Karpas-422 (cell line): ENCODE results near the gene NDUFA5. TPM values are rescaled to one million over a fixed set of nuclear protein-coding genes. Genes with fewer than 3 reads are reported as not detected.
"Not testable (repeated sequence)": the region's sequence is repeated elsewhere in the genome, so short reads cannot be mapped to it uniquely, and the experiment has no call there.

Source experiments
- DNase-seq: peaks from one replicate; pipeline ENCODE4 v3.0.0-alpha.2; 2015
- H2AFZ ChIP-seq: fragments of 200-600 bp; sonication (generic); 2 replicates; pipeline ENCODE4 v1.6.1; 2014; ENCODE audit warnings: antibody characterized with exemption, low read length, mixed read lengths
- H3K27ac ChIP-seq: fragments of 200-600 bp; sonication (generic); 2 replicates; pipeline ENCODE4 v1.5.1; 2014; ENCODE audit warnings: mild to moderate bottlenecking, low read length, moderate library complexity
- H3K27me3 ChIP-seq: fragments of 200-600 bp; sonication (generic); 2 replicates; pipeline ENCODE4 v1.6.1; 2014; ENCODE audit warnings: low read length, mixed read lengths
- H3K36me3 ChIP-seq: fragments of 200-600 bp; sonication (generic); 2 replicates; pipeline ENCODE4 v1.6.1; 2014; ENCODE audit warnings: low read length, mixed read lengths; ENCODE audit not compliant: insufficient read depth
- H3K4me1 ChIP-seq: fragments of 200-600 bp; sonication (generic); 2 replicates; pipeline ENCODE4 v1.6.1; 2014; ENCODE audit warnings: mild to moderate bottlenecking, low read length, mixed read lengths
- H3K4me2 ChIP-seq: fragments of 200-600 bp; sonication (generic); 2 replicates; pipeline ENCODE4 v1.6.1; 2014; ENCODE audit warnings: low read length, low read depth, mild to moderate bottlenecking; ENCODE audit not compliant: poor library complexity, severe bottlenecking
- H3K4me3 ChIP-seq: fragments of 200-600 bp; sonication (generic); 2 replicates; pipeline ENCODE4 v1.5.1; 2014; ENCODE audit warnings: mild to moderate bottlenecking, antibody characterized with exemption, low read length, mixed read lengths
- H3K79me2 ChIP-seq: fragments of 200-600 bp; sonication (generic); 2 replicates; pipeline ENCODE4 v1.6.1; 2014; ENCODE audit warnings: mild to moderate bottlenecking, low read length, mixed read lengths
- H3K9ac ChIP-seq: fragments of 200-600 bp; sonication (generic); 2 replicates; pipeline ENCODE4 v1.6.0; 2014; ENCODE audit warnings: low read length
- H3K9me2 ChIP-seq: fragments of 200-600 bp; sonication (generic), shearing (Covaris generic); replicated peaks from 2 replicates; pipeline ENCODE4 v1.6.0; 2014; ENCODE audit warnings: mild to moderate bottlenecking, low read length, moderate library complexity; ENCODE audit not compliant: insufficient read depth
- H3K9me3 ChIP-seq: fragments of 300-700, 200-600 bp; sonication (generic); 2 replicates; pipeline ENCODE4 v1.6.1; 2014; ENCODE audit warnings: low read length, mixed read lengths
- H4K20me1 ChIP-seq: fragments of 200-600 bp; sonication (generic); 2 replicates; pipeline ENCODE4 v1.6.1; 2014; ENCODE audit warnings: mild to moderate bottlenecking, antibody characterized with exemption, low read length, low read depth; ENCODE audit not compliant: insufficient read depth
- total RNA-seq: library from RNA; depleted of rRNA; stranded (reverse); fragments of >200 nt; shearing (Covaris generic); gene quantifications from 2 replicates; pipeline ENCODE4 v1.2.3, GENCODE V29; 2014; ENCODE audit warnings: low replicate concordance

Gene NDUFA5
- total RNA-seq, 1 experiment from 2014 or later, result 59.0 TPM

DNA sequence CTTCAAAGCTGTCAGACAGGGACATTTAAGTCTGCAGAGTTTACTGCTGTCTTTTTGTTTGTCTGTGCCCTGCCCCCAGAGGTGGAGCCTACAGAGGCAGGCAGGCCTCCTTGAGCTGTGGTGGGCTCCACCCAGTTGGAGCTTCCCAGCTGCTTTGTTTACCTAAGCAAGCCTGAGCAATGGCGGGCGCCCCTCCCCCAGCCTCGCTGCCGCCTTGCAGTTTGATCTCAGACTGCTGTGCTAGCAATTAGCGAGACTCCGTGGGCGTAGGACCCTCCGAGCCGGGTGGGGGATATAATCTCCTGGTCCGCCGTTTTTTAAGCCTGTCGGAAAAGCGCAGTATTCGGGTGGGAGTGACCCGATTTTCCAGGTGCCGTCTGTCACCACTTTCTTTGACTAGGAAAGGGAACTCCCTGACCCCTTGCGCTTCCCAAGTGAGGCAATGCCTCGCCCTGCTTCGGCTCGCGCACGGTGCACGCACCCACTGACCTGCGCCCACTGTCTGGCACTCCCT lies 29.8 kb downstream of the NDUFA5 start:
- not testable (repeated sequence) for H3K9me2 ChIP-seq, H3K4me3 ChIP-seq, H3K4me1 ChIP-seq, H3K27me3 ChIP-seq, H3K9ac ChIP-seq, DNase-seq, H3K27ac ChIP-seq, H4K20me1 ChIP-seq, H3K79me2 ChIP-seq, H3K36me3 ChIP-seq, H3K4me2 ChIP-seq, H2AFZ ChIP-seq, H3K9me3 ChIP-seq

DNA sequence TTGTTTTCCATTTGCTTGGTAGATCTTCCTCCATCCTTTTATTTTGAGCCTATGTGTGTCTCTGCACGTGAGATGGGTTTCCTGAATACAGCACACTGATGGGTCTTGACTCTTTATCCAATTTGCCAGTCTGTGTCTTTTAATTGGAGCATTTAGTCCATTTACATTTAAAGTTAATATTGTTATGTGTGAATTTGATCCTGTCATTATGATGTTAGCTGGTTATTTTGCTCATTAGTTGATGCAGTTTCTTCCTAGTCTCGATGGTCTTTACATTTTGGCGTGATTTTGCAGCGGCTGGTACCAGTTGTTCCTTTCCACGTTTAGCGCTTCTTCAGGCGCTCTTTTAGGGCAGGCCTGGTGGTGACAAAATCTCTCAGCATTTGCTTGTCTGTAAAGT lies 31.1 kb downstream of the NDUFA5 start:
- not testable (repeated sequence) for H3K9me3 ChIP-seq, H3K27ac ChIP-seq, DNase-seq, H3K9ac ChIP-seq, H3K79me2 ChIP-seq, H3K36me3 ChIP-seq, H2AFZ ChIP-seq, H3K4me2 ChIP-seq, H3K27me3 ChIP-seq, H3K4me3 ChIP-seq, H3K9me2 ChIP-seq, H4K20me1 ChIP-seq, H3K4me1 ChIP-seq

DNA sequence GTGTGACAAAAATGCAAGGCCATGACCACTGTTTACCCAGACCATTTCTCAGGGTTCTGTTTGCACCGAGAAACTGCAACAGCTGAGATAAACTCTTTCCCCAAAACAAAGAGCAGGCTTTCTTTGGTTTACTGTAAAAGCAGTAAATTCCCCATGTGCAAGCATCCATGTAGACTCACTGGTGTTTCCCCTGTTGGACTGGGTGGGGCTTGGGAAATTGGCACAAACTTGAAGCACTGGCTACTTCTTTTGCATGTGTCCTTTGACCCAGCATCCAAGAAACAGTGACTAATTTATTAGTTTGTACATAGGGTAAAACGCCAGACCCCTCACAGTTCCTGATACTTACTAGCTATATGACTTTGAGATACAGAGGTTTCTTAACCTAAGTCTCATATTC lies 35.6 kb downstream of the NDUFA5 start:
- H2AFZ ChIP-seq, result no peak overlapping the region
- no peaks in the 10 kb centered on the region for H3K9me3 ChIP-seq
- H3K27ac ChIP-seq, result no peak overlapping the region

DNA sequence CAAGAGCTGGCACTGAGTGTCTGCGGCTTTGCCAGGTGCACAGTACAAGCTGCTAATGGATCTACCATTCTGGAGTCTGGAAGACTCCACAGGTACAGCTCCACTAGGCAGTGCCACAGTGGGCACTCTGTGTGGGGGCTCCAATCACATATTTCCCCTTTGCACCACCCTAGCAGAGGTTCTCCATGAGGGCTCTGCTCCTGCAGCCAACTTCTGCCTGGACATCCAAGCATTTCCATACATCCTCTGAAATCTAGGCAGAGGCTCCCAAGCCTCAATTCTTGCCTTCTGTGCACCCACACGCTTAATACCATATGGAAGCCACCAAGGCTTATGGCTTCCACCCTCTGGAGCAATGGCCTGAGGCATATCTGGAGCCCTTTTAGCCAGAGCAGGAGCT lies 52.4 kb downstream of the NDUFA5 start:
- Histone ChIP-seq H3K79me2 (no peaks in the 10 kb centered on the region), H3K4me3 (no peak overlapping the region), H4K20me1 (no peaks in the 10 kb centered on the region), H3K36me3 (no peaks in the 10 kb centered on the region), H3K4me1 (no peaks in the 10 kb centered on the region), H3K9me3 (no peaks in the 10 kb centered on the region), H3K9me2 (no peaks in the 10 kb centered on the region), H3K9ac (no peak overlapping the region), H3K27ac (no peak overlapping the region), H2AFZ (no peak overlapping the region), H3K27me3 (no peaks in the 10 kb centered on the region), H3K4me2 (no peak overlapping the region)
- DNase-seq, result no peak

More for the DNA sequence above, 35.6 kb downstream of the NDUFA5 start:
- Histone ChIP-seq H3K4me3 (no peak overlapping the region), H4K20me1 (no peaks in the 10 kb centered on the region), H3K9me2 (no peaks in the 10 kb centered on the region), H3K4me1 (no peaks in the 10 kb centered on the region), H3K36me3 (no peaks in the 10 kb centered on the region), H3K4me2 (no peak overlapping the region), H3K27me3 (no peaks in the 10 kb centered on the region), H3K79me2 (no peaks in the 10 kb centered on the region), H3K9ac (no peak overlapping the region)
- DNase-seq, result no peak

DNA sequence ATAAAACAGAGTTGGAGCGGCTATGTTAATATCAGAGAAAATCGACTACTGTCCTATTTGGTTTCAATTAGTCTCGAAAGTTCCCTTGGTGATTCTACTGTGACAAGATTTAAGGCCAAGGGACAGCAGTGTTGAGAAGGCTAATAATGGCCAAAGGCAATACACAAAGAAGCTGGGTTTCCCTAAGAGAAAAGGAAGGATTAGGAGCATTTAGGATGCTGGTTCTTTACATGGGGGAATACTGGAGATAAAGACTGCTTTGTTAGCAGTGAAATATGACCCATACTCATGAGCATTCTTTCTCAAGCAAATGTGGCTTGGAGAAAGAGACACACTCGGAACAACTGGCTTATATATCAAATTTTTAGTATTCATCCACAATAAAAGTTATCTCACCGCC lies 55.4 kb downstream of the NDUFA5 start:
- no peak overlapping the region for H2AFZ ChIP-seq
- H3K9me2 ChIP-seq, result no peaks in the 10 kb centered on the region
- H3K36me3 ChIP-seq, result no peaks in the 10 kb centered on the region
- no peaks in the 10 kb centered on the region for H3K4me1 ChIP-seq
- H3K9me3 ChIP-seq, result no peaks in the 10 kb centered on the region
- no peak overlapping the region for H3K4me2 ChIP-seq
- H3K9ac ChIP-seq, result no peak overlapping the region
- H3K27ac ChIP-seq, result no peak overlapping the region
- H3K79me2 ChIP-seq, result no peaks in the 10 kb centered on the region
- DNase-seq, result no peak
- H4K20me1 ChIP-seq, result no peaks in the 10 kb centered on the region
- no peaks in the 10 kb centered on the region for H3K27me3 ChIP-seq
- no peak overlapping the region for H3K4me3 ChIP-seq

DNA sequence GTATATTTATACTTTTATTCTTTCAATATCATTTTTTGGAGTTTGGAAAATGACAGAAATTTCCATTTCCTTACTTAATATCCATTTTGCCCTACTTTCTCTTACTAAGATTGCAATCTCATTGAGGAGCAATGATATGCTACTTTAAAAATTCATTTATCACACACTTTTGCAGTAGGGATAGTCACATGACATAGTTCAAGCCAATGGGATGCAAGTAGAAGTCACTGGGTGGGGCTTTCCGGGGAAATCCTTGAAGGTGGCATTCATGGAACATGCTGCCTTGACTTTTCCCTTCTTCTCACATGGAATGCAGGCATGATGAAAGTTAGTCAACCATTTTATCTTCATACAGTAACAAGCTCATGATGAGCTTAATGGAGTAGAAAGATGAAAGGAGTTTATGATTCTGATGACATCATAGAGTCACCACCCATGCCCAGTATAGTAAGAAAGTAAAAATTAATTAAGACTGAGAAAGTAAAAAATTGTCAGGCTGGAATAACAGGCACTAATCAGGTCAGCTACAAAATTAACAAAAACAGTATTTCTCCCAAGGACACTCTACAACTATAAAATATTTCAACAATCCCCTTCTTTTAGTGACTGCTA lies 56.6 kb downstream of the NDUFA5 start:
- H3K4me1 ChIP-seq, result no peaks in the 10 kb centered on the region

DNA sequence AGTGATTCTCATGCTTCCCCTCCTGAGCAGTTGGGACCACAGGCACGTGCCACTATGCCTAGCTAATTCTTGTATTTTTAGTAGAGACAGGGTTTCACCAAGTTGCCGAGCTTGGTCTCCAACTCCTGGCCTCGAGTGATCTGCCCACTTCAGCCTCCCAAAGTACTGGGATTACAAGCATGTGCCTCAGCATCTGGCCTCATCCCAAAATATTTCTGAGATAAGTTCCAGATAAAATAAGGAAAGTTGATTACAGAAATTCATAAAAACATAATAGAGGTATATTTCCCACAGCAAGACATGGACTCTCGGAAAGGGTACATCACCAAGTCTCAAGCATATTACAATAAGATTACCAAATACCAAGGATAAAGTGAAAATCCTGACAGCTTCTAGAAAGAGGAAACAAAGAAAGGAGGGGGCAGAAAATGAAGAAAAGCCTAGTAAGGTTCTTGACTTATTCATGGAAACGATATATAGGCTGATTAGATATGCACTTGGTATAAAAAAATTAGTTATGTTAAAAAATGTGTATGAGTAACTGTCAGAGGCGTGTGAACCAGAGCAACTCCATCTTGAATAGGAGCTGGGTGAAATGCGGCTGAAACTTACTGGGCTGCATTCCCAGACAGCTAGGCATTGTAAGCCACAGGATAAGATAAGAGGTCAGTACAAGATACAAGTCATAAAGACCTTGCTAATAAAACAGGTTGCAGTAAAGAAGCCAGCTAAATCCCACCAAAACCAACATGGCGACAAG lies 58.2 kb downstream of the NDUFA5 start:
- Histone ChIP-seq H3K27me3 (no peaks in the 10 kb centered on the region), H3K9ac (no peak overlapping the region), H2AFZ (no peak overlapping the region)

More for the DNA sequence above, 56.6 kb downstream of the NDUFA5 start:
- Histone ChIP-seq H3K4me3 (no peak overlapping the region), H2AFZ (no peak overlapping the region), H3K9ac (no peak overlapping the region), H3K79me2 (no peaks in the 10 kb centered on the region), H3K4me2 (no peak overlapping the region), H3K9me2 (no peaks in the 10 kb centered on the region), H3K27me3 (no peaks in the 10 kb centered on the region), H3K27ac (no peak overlapping the region), H3K9me3 (no peaks in the 10 kb centered on the region), H4K20me1 (no peaks in the 10 kb centered on the region), H3K36me3 (no peaks in the 10 kb centered on the region)
- DNase-seq, result no peak

DNA sequence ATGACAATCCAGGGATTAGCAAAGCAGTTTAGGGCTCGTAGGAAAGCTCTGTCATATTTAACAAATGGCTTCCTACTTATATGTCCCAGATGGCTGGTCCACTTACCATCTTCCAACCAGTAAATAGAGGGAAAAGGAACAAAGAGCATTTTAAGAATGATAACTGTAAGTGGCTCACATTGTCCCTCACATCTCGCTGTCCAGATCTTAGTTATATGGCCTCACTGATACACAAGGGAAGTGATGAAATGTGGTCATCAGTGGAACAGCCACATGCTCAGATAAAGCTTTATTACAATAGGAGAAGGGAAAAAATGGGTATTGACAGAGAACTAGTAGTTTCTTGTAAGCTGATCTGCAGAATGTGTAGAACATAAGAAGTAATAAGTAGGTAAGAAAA lies 59.0 kb downstream of the NDUFA5 start:
- no peaks in the 10 kb centered on the region for H4K20me1 ChIP-seq
- H3K4me1 ChIP-seq, result no peaks in the 10 kb centered on the region
- no peaks in the 10 kb centered on the region for H3K27me3 ChIP-seq
- H3K79me2 ChIP-seq, result no peaks in the 10 kb centered on the region
- no peak for DNase-seq
- H3K4me2 ChIP-seq, result no peak overlapping the region
- no peak overlapping the region for H3K9ac ChIP-seq
- H3K9me3 ChIP-seq, result no peaks in the 10 kb centered on the region
- H3K36me3 ChIP-seq, result no peaks in the 10 kb centered on the region
- H2AFZ ChIP-seq, result no peak overlapping the region
- H3K27ac ChIP-seq, result no peak overlapping the region
- no peaks in the 10 kb centered on the region for H3K9me2 ChIP-seq
- H3K4me3 ChIP-seq, result no peak overlapping the region

More for the DNA sequence above, 58.2 kb downstream of the NDUFA5 start:
- Histone ChIP-seq H3K4me2 (no peak overlapping the region), H3K27ac (no peak overlapping the region), H3K9me3 (no peaks in the 10 kb centered on the region), H3K79me2 (no peaks in the 10 kb centered on the region), H3K36me3 (no peaks in the 10 kb centered on the region), H3K9me2 (no peaks in the 10 kb centered on the region), H4K20me1 (no peaks in the 10 kb centered on the region), H3K4me3 (no peak overlapping the region), H3K4me1 (no peaks in the 10 kb centered on the region)
- DNase-seq, result no peak
